GM19372 (cell line): ENCODE results near the gene NTN4.
"Not testable (repeated sequence)": the region's sequence is repeated elsewhere in the genome, so short reads cannot be mapped to it uniquely, and the experiment has no call there.

ENCODE experiments used
- ATAC-seq: cut with Tn5 transposase; IDR thresholded peaks from one replicate; pipeline ENCODE4 v1.9.1; 2021; ENCODE audit warnings: mild to moderate bottlenecking, low read depth, moderate library complexity; ENCODE audit not compliant: unreplicated experiment

Gene NTN4

DNA sequence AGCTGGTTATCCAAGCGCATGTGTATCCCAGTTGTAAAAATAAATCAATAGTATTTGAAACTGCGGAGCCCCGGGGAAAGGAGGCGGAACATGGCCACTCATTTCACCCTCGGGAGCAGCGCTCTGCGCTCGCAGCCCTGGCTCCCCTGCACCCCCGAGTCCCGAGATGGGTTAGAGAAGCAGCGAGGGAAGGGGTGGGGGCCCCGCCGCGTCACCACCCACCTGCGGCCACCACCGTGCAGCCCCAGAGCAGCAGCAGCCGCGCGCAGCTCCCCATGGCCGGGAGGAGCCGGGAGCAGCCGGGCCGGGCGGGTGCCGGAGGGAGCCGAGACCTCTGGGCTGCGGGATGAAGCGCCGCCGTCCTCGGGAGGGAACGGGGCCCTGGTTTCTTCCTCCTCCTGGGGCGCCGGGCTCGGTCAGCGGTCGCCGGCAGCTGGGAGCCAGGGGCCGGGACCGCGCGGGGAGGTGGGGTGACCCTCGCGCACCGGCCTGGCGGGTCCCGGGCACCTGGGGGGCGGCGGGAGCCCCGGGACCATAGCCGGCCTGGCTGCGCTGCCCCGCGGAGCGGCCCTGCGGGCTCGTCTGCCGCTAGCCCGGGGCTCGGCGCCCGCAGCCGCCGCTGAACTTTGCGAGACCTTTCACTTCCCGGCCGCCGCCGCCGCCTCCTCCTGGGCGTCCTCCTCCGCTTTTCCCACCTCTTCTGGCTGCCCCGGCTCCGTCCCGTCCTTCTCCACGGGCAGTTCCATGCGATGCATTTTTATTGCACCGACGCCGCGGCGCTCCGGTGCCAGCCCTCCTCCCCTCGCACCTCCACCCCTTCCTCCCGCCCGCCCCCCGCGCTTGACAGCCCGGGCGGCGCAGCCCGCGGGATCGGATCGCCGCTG lies at the start of gene NTN4:
TSS of gene NTN4 (minus strand) at position 732 of the 884 bp plus-strand sequence. CDS start at position 277, 455 bp downstream.
- peak; percentile 56 for ATAC-seq

GRCh38 chr12:95838125-95838524 lies 47.6 kb upstream of the NTN4 start:
- no peak for ATAC-seq

GRCh38 chr12:95837240-95838038 lies 46.9 kb upstream of the NTN4 start:
- no peak for ATAC-seq

DNA sequence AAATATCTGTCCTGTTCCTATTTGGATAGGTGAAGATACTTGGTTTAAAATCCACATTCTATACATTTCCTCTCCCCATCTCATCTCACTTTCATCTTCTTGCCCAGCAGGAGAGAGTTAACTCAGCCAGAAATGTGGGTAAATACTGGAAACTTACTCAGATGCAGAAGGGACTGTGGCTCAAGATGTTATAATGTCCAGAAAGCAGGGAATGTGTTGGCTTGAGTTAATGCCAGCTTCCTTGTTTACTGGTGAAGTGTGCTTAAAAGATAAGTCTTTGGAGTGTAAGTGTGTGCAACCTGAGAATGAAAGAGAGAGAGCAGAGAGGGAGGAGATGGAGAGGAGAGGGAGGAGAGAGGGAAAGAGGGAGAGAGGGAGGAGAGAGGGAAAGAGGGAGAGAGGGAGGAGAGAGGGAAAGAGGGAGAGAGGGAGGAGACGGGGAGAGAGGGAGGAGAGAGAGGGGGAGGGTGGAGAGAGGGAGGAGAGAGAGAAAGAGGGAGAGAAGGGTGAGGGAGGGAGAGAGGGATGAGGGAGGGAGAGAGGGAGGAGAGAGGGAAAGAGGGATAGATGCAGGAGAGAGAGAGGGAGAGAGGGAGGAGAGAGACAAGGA lies 46.2 kb upstream of the NTN4 start:
- ATAC-seq: no peak

DNA sequence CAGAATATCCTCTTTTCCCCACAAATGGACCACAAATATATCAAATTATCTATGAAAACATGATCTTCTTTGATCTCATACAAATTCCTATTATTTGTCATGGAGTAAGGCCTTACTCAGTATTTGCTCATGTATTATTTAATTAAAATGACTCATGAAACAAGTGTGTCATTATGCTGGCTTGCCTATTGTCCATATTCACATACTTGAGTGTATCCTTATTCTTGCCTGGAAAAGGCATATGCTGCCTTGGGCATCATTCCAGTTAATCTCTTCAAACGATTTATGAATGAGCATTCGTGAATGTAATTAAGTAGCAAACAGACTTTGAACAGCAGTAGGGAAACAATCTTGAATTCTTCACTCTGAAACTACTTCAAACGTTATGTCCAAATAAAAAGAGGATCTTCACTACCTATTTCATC lies 45.6 kb upstream of the NTN4 start:
- ATAC-seq: no peak

DNA sequence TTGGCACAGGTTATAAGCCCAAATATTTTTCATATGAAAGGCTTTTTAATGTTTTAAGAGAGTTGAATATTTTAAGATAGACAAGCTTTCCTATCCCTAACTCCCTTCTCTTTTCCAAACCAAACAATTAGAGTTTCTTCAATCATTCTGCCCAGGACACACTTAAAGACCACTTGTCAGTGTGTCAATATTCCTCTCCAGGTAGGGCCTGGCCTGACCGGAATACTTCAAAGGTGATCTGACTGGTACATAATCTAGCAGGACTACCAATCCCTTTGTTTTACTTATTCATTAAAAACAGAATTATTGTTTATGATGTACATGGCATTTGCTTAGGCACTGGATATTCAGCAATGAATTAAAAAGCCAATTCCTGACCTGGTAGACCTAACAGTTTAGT lies 44.0 kb upstream of the NTN4 start:
- ATAC-seq: no peak

DNA sequence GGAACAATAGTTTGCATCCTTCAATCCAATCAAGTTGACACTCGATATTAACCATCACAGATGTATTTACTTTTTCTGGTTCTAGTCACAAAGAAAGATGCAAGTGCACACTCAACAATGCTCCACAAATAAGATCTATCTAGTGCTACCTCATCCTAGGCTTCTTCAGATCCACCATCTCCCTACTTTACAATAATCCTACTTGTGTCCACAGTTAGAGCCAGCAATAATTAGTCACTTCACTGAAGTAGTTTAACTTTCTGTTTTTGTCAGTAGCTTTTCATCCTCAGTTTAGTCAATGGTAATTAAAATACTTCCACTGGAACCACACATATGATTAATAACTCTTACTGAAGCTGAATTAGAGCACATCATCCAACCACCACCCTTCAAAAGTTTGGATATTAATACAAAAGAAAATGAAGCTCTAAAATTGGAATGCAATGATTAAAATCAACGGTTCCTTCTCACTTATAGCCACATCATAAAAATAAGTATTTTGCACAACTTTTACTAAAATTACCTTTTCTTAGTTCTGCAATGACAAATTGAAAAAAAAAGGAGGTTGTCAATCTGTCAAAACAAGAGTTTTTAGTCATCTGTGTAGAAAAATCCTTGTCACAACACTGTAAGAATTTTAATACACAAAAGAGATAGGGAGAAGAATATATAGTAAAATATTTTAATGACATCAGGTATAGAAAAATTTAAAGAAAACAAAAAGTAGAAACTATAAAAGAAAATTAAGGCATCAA lies 39.9 kb upstream of the NTN4 start:
- ATAC-seq: no peak

- no peak for ATAC-seq
Measured at GRCh38 chr12:95829395-95829794, 38.8 kb upstream of the NTN4 start.

- ATAC-seq: no peak
Measured at GRCh38 chr12:95820096-95820703, 29.6 kb upstream of the NTN4 start.

DNA sequence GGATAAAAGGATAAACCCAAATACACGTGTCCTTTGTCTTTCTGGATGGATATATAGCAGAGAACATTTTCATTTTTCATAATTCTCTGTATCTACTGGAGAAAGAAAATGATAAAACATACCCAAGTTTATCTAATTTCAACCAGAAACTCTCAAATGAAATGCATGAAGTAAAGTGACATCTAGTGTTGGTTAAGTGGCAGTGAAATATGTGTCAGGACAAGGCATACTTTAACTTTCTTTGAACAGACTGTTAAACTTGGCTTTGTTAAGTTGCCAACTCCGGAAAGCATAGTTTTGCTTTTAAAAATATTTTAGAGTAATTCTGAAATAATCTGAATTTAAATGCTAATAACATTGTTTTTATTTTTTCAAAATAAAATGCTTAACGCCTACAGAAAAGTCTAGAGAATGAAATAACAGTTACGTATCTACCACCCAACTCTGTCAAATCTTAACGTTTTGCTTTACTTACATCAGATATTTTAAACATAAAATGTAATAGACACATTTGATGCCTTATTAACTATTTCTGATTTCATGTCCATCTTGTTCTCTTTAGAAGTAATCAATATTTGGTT lies 25.2 kb upstream of the NTN4 start:
- ATAC-seq: no peak

- ATAC-seq: not testable (repeated sequence)
Measured at GRCh38 chr12:95812155-95812554, 21.6 kb upstream of the NTN4 start.

GRCh38 chr12:95810411-95810810 lies 19.8 kb upstream of the NTN4 start:
- ATAC-seq: no peak

GRCh38 chr12:95809000-95809680 lies 18.6 kb upstream of the NTN4 start:
- ATAC-seq: no peak

DNA sequence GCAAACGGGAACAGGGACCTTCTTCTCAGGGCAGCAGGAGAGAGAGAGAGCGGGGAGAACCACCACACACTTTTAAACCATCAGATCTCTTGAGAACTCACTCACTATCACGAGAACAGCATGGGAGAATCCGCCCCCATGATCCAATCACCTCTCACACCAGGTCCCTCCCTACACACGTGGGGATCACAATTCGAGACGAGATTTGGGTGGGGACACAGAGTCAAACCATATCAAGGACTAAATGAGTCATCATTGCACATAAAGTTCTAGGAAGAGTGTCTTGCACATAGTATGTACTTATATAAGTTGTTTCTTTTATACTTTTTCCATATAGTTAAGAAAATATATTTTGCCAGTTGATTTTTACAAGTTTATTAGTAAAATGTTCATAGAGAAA lies 17.6 kb upstream of the NTN4 start:
- no peak for ATAC-seq

- ATAC-seq: no peak
Measured at GRCh38 chr12:95805864-95806671, 15.5 kb upstream of the NTN4 start.

DNA sequence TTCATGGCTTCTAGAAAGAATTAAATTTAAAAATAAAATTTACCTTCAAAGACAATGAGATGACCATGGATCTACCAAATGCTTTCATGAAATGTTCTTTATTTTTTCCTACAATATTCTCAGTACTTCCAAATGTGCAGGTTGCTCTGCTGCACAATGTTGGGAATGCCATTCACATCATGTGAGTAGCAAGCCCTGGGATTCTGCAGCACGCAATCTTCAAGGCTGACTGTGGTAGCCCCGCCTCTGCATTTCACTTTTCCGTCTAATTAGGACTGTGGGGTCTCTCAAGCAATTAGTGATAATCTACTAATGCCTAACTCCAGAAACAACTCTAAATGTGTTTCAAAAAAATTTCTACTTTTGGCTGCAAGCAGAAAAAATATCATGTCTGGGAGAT lies 13.7 kb upstream of the NTN4 start:
- no peak for ATAC-seq

GRCh38 chr12:95803817-95804216 lies 13.3 kb upstream of the NTN4 start:
- ATAC-seq: no peak
